HepG2 (cell line): Measurements from ENCODE around the gene SHE. TPM values are rescaled to one million over a fixed set of nuclear protein-coding genes. Genes with fewer than 3 reads are reported as not detected.

Experiments
- ZBTB1 ChIP-seq: sonication (generic); formaldehyde crosslinking; IDR thresholded peaks from 2 replicates; pipeline ENCODE4 v1.4.0; 2020; ENCODE audit warnings: missing genetic modification reagents, borderline replicate concordance
- ZNF143 ChIP-seq: sonication (generic); formaldehyde crosslinking; IDR thresholded peaks from 2 replicates; pipeline ENCODE4 v1.4.0; 2020; ENCODE audit warnings: missing genetic modification reagents
- ZNF724P ChIP-seq: sonication (generic); formaldehyde crosslinking; IDR thresholded peaks from 2 replicates; pipeline ENCODE4 v1.8.0; 2022; ENCODE audit warnings: missing genetic modification reagents, borderline replicate concordance
- polyA plus RNA-seq, 8 experiments: library from polyadenylated mRNA; depleted of rRNA in 3 of 8; stranded (reverse) in 7 of 8; unstranded in 1 of 8; fragments of >200 nt; fragmentation: Illumina TruSeq in 4 of 8; extraction: Trizol in 4 of 8; gene quantifications; 2 replicates each; pipeline versions ENCODE4 v1.2.1 to v1.2.3, GENCODE V29; 2011 to 2016; ENCODE audit warnings: low read depth in 4 of 8, missing spikeins in 1 of 8, mixed read lengths in 1 of 8; ENCODE audit not compliant: insufficient read depth in 1 of 8
- total RNA-seq, 5 experiments: library from RNA; depleted of rRNA; stranded (reverse); fragments of >200 nt; fragmentation: Illumina TruSeq; extraction: Trizol; gene quantifications; 2 replicates each; pipeline ENCODE4 v1.2.3, GENCODE V29; 2016; ENCODE audit warnings: low read depth in 1 of 5
- TF ChIP-seq, protein P1 (sequence below): sonication (generic); formaldehyde crosslinking; IDR thresholded peaks from 2 replicates; pipeline ENCODE4 v1.4.0; 2020; ENCODE audit warnings: missing genetic modification reagents
- TF ChIP-seq, protein P2 (sequence below): sonication (generic); formaldehyde crosslinking; IDR thresholded peaks from 2 replicates; pipeline ENCODE4 v1.4.0; 2020; ENCODE audit warnings: low read depth, mild to moderate bottlenecking, missing genetic modification reagents
- TF ChIP-seq, protein P3 (sequence below): sonication (generic); formaldehyde crosslinking; IDR thresholded peaks from 2 replicates; pipeline ENCODE4 v1.5.0; 2020; ENCODE audit warnings: mild to moderate bottlenecking, missing genetic modification reagents
- TF ChIP-seq, protein P4 (sequence below): sonication (generic); formaldehyde crosslinking; IDR thresholded peaks from 2 replicates; pipeline ENCODE4 v1.5.1; 2020; ENCODE audit warnings: missing genetic modification reagents, mild to moderate bottlenecking, borderline replicate concordance
- TF ChIP-seq, protein P5 (sequence below): sonication (generic); formaldehyde crosslinking; IDR thresholded peaks from 2 replicates; pipeline ENCODE4 v1.4.0; 2020; ENCODE audit warnings: mild to moderate bottlenecking, missing genetic modification reagents

The SHE gene
- total and polyA plus RNA-seq, 2 of the 13 experiments (the other 11 are each of a cell fraction or from before 2014, with no cell fraction given): not detected

DNA sequence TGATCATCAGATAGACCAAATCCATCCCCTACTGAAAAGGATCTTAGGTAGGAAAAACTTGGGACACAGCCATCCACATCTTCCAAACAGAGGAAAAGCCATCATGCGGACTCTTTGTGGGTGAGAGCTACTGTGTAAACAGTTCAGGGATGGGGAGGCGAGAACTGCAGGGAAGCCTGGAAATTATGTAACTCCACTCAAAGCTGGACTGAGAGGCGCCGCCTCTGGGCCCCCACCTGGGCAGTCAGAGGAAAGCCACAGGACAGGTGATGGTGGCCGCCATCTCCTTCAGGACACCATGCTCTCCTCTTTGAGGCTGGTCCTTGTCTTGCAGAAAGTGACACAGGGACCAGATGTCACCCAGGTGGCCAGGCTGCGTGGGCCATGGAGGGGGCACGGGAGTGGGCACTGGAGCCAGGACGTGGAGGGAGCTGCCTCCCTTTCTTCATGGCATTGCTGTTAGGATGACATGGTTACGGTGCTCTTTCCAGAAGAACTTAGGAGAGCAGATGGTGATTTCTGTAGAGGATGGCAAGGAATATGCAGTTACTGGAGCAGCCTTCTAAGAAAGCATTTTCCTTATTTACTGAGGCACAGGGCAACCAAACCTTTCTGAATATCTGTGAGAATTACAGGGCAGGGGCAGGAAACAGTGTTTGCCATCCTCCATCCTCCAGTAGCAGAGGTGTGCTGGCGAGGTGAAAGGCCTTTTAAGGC, 32.2 kb downstream of the SHE start (continued):
- TF ChIP-seq, protein P1, sequence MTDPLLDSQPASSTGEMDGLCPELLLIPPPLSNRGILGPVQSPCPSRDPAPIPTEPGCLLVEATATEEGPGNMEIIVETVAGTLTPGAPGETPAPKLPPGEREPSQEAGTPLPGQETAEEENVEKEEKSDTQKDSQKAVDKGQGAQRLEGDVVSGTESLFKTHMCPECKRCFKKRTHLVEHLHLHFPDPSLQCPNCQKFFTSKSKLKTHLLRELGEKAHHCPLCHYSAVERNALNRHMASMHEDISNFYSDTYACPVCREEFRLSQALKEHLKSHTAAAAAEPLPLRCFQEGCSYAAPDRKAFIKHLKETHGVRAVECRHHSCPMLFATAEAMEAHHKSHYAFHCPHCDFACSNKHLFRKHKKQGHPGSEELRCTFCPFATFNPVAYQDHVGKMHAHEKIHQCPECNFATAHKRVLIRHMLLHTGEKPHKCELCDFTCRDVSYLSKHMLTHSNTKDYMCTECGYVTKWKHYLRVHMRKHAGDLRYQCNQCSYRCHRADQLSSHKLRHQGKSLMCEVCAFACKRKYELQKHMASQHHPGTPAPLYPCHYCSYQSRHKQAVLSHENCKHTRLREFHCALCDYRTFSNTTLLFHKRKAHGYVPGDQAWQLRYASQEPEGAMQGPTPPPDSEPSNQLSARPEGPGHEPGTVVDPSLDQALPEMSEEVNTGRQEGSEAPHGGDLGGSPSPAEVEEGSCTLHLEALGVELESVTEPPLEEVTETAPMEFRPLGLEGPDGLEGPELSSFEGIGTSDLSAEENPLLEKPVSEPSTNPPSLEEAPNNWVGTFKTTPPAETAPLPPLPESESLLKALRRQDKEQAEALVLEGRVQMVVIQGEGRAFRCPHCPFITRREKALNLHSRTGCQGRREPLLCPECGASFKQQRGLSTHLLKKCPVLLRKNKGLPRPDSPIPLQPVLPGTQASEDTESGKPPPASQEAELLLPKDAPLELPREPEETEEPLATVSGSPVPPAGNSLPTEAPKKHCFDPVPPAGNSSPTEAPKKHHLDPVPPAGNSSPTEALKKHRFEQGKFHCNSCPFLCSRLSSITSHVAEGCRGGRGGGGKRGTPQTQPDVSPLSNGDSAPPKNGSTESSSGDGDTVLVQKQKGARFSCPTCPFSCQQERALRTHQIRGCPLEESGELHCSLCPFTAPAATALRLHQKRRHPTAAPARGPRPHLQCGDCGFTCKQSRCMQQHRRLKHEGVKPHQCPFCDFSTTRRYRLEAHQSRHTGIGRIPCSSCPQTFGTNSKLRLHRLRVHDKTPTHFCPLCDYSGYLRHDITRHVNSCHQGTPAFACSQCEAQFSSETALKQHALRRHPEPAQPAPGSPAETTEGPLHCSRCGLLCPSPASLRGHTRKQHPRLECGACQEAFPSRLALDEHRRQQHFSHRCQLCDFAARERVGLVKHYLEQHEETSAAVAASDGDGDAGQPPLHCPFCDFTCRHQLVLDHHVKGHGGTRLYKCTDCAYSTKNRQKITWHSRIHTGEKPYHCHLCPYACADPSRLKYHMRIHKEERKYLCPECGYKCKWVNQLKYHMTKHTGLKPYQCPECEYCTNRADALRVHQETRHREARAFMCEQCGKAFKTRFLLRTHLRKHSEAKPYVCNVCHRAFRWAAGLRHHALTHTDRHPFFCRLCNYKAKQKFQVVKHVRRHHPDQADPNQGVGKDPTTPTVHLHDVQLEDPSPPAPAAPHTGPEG (CRISPR knock-in tag): no peak
- TF ChIP-seq ZBTB1: no peak
- no peak for TF ChIP-seq ZNF143 (CRISPR knock-in tag)
- TF ChIP-seq, protein P2, sequence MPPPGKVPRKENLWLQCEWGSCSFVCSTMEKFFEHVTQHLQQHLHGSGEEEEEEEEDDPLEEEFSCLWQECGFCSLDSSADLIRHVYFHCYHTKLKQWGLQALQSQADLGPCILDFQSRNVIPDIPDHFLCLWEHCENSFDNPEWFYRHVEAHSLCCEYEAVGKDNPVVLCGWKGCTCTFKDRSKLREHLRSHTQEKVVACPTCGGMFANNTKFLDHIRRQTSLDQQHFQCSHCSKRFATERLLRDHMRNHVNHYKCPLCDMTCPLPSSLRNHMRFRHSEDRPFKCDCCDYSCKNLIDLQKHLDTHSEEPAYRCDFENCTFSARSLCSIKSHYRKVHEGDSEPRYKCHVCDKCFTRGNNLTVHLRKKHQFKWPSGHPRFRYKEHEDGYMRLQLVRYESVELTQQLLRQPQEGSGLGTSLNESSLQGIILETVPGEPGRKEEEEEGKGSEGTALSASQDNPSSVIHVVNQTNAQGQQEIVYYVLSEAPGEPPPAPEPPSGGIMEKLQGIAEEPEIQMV (CRISPR knock-in tag): 0 out of 2 replicates have a peak, but pooled peaks have one; percentile 33
- TF ChIP-seq, protein P3, sequence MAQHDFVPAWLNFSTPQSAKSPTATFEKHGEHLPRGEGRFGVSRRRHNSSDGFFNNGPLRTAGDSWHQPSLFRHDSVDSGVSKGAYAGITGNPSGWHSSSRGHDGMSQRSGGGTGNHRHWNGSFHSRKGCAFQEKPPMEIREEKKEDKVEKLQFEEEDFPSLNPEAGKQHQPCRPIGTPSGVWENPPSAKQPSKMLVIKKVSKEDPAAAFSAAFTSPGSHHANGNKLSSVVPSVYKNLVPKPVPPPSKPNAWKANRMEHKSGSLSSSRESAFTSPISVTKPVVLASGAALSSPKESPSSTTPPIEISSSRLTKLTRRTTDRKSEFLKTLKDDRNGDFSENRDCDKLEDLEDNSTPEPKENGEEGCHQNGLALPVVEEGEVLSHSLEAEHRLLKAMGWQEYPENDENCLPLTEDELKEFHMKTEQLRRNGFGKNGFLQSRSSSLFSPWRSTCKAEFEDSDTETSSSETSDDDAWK: no peak
- TF ChIP-seq ZNF724P (CRISPR knock-in tag): no peak
- TF ChIP-seq, protein P4, sequence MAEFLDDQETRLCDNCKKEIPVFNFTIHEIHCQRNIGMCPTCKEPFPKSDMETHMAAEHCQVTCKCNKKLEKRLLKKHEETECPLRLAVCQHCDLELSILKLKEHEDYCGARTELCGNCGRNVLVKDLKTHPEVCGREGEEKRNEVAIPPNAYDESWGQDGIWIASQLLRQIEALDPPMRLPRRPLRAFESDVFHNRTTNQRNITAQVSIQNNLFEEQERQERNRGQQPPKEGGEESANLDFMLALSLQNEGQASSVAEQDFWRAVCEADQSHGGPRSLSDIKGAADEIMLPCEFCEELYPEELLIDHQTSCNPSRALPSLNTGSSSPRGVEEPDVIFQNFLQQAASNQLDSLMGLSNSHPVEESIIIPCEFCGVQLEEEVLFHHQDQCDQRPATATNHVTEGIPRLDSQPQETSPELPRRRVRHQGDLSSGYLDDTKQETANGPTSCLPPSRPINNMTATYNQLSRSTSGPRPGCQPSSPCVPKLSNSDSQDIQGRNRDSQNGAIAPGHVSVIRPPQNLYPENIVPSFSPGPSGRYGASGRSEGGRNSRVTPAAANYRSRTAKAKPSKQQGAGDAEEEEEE (CRISPR knock-in tag): no peak
- TF ChIP-seq, protein P5, sequence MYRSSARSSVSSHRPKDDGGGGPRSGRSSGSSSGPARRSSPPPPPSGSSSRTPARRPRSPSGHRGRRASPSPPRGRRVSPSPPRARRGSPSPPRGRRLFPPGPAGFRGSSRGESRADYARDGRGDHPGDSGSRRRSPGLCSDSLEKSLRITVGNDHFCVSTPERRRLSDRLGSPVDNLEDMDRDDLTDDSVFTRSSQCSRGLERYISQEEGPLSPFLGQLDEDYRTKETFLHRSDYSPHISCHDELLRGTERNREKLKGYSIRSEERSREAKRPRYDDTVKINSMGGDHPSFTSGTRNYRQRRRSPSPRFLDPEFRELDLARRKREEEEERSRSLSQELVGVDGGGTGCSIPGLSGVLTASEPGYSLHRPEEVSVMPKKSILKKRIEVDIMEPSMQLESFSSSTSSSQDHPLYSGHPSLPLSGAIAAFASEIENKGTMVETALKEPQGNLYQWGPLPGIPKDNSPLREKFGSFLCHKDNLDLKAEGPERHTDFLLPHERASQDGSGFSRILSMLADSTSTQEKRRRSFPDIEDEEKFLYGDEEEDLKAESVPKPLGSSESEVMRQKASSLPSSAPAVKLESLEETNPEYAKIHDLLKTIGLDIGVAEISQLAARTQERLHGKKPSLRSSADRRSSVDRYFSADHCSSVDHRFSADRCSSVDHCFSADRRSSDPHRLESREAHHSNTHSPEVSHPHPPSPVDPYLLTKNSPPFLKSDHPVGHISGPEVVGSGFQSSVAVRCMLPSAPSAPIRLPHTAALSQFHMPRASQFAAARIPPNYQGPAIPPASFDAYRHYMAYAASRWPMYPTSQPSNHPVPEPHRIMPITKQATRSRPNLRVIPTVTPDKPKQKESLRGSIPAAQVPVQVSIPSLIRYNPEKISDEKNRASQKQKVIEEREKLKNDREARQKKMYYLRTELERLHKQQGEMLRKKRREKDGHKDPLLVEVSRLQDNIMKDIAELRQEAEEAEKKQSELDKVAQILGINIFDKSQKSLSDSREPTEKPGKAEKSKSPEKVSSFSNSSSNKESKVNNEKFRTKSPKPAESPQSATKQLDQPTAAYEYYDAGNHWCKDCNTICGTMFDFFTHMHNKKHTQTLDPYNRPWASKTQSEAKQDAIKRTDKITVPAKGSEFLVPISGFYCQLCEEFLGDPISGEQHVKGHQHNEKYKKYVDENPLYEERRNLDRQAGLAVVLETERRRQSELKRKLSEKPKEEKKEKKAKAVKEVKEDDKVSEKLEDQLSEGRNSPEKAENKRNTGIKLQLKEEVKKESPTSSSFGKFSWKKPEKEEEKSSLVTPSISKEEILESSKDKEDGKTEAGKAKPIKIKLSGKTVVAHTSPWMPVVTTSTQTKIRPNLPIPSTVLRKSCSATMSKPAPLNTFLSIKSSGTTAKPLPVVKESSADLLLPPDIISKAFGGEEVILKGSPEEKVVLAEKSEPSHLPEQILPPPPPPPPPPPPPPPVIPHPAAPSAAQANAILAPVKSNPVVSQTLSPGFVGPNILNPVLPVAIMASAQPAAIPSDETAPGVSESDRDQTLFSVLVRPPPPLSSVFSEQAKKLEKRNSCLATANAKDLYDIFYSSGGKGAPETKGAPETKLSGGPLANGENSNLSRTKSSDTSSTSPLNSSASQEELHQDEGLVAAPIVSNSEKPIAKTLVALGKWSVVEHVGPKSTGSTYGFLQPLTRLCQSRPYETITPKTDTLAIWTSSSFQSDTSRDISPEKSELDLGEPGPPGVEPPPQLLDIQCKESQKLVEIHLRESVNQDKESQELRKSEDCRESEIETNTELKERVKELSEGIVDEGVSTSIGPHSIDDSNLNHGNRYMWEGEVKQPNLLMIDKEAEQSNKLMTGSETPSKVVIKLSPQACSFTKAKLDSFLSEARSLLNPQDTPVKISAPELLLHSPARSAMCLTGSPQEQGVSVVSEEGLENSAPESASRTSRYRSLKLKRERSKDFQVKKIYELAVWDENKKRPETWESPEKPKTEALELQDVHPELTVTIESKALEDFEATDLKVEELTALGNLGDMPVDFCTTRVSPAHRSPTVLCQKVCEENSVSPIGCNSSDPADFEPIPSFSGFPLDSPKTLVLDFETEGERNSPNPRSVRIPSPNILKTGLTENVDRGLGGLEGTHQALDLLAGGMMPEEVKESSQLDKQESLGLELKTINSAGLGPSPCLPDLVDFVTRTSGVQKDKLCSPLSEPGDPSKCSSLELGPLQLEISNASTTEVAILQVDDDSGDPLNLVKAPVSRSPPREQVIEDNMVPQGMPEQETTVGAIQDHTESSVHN: no peak
